GM18873 (cell line): Measurements from ENCODE around the gene DNAAF5.

ENCODE experiments used
- ATAC-seq: cut with Tn5 transposase; IDR thresholded peaks from one replicate; pipeline ENCODE4 v1.9.1; 2021; ENCODE audit warnings: mild to moderate bottlenecking, moderate library complexity, moderate number of reproducible peaks; ENCODE audit not compliant: unreplicated experiment, low FRiP score

Gene DNAAF5

GRCh38 chr7:826230-826917, 99.9 kb downstream of the DNAAF5 start:
- no peak for ATAC-seq

- no peak for ATAC-seq
Observed at GRCh38 chr7:828793-829561, 102.5 kb downstream of the DNAAF5 start.

GRCh38 chr7:830069-830468, 103.6 kb downstream of the DNAAF5 start:
- no peak for ATAC-seq

- ATAC-seq: peak; percentile 40
Observed at GRCh38 chr7:831596-832166, 105.2 kb downstream of the DNAAF5 start.

GRCh38 chr7:832167-832967, 105.9 kb downstream of the DNAAF5 start, which contains the start of gene SUN1:
SUN1 (plus strand) TSS chr7:832476; CDS start chr7:832525, 49 bp downstream.
- ATAC-seq: peak; percentile 10

- ATAC-seq: no peak
Observed at GRCh38 chr7:832968-833424, 106.5 kb downstream of the DNAAF5 start.

GRCh38 chr7:833601-834258, 107.2 kb downstream of the DNAAF5 start:
- ATAC-seq: no peak

GRCh38 chr7:834277-834676, 107.8 kb downstream of the DNAAF5 start:
- ATAC-seq: no peak

- ATAC-seq: no peak
Observed at GRCh38 chr7:835021-835420, 108.5 kb downstream of the DNAAF5 start.

- no peak for ATAC-seq
Observed at GRCh38 chr7:835485-836401, 109.2 kb downstream of the DNAAF5 start.
